AG09309 (cell line): ENCODE data around the gene IRX4.

Experiments
- DNase-seq: peaks from one replicate; pipeline ENCODE4 v3.0.0-alpha.2; 2010; ENCODE audit warnings: low read depth
- H3K4me3 ChIP-seq: 2 replicates; pipeline ENCODE4 v1.5.1; 2011; ENCODE audit warnings: mild to moderate bottlenecking, low read depth, low read length, moderate library complexity; ENCODE audit not compliant: control insufficient read depth
- CTCF ChIP-seq: IDR thresholded peaks from 2 replicates; pipeline ENCODE4 v1.5.1; 2011; ENCODE audit warnings: mild to moderate bottlenecking, low read depth, low read length, inconsistent platforms; ENCODE audit not compliant: insufficient read depth, control insufficient read depth; ENCODE audit errors: missing control alignments

Gene IRX4

GRCh38 chr5:1833264-1834021, 49.3 kb downstream of the IRX4 start:
- DNase-seq, result no peak
- H3K4me3 ChIP-seq, result no peak overlapping the region
- TF ChIP-seq CTCF, result no peak

- DNase-seq, result no peak
- TF ChIP-seq CTCF, result no peak
- H3K4me3 ChIP-seq, result no peak overlapping the region
Measured at GRCh38 chr5:1832511-1833250, 50.0 kb downstream of the IRX4 start.

GRCh38 chr5:1831677-1832313, 50.9 kb downstream of the IRX4 start:
- DNase-seq, result no peak
- no peak overlapping the region for H3K4me3 ChIP-seq
- TF ChIP-seq CTCF, result no peak

- no peak for DNase-seq
- no peak for TF ChIP-seq CTCF
Measured at GRCh38 chr5:1831257-1831656, 51.5 kb downstream of the IRX4 start.

GRCh38 chr5:1830571-1831228, 52.0 kb downstream of the IRX4 start:
- no peak for DNase-seq
- no peak overlapping the region for H3K4me3 ChIP-seq
- TF ChIP-seq CTCF, result no peak

More at GRCh38 chr5:1831257-1831656, 51.5 kb downstream of the IRX4 start:
- H3K4me3 ChIP-seq, result no peak overlapping the region

GRCh38 chr5:1827886-1828397, 54.8 kb downstream of the IRX4 start:
- no peak for TF ChIP-seq CTCF
- no peak overlapping the region for H3K4me3 ChIP-seq
- DNase-seq, result no peak
